DMS79 treated with DMSO at 0.1 percent for 48 hours (cell line): ENCODE data around the gene EPHA5.

Experiments used
- DNase-seq: peaks from one replicate; lab custom pipeline; 2025; lab: John Stamatoyannopoulos, UW

Gene EPHA5

GRCh38 chr4:65624651-65625050 lies 45.6 kb downstream of the EPHA5 start:
- DNase-seq: no peak

- DNase-seq: no peak
These were observed 46.8 kb downstream of the EPHA5 start for GRCh38 chr4:65623506-65623905.

GRCh38 chr4:65617416-65617815 lies 52.9 kb downstream of the EPHA5 start:
- no peak for DNase-seq

GRCh38 chr4:65604515-65604914 lies 65.8 kb downstream of the EPHA5 start:
- DNase-seq: no peak

GRCh38 chr4:65600656-65601055 lies 69.6 kb downstream of the EPHA5 start:
- DNase-seq: no peak

GRCh38 chr4:65599340-65599739 lies 70.9 kb downstream of the EPHA5 start:
- DNase-seq: no peak

GRCh38 chr4:65597697-65598096 lies 72.6 kb downstream of the EPHA5 start:
- DNase-seq: no peak

GRCh38 chr4:65592089-65592488 lies 78.2 kb downstream of the EPHA5 start:
- DNase-seq: no peak

GRCh38 chr4:65589921-65590320 lies 80.4 kb downstream of the EPHA5 start:
- DNase-seq: no peak

GRCh38 chr4:65589331-65589730 lies 81.0 kb downstream of the EPHA5 start:
- no peak for DNase-seq

- DNase-seq: no peak
These were observed 89.7 kb downstream of the EPHA5 start for GRCh38 chr4:65580551-65580950.

GRCh38 chr4:65566473-65566872 lies 103.8 kb downstream of the EPHA5 start:
- no peak for DNase-seq

GRCh38 chr4:65561164-65561563 lies 109.1 kb downstream of the EPHA5 start:
- no peak for DNase-seq

- DNase-seq: no peak
These were observed 111.0 kb downstream of the EPHA5 start for GRCh38 chr4:65559270-65559669.

- no peak for DNase-seq
These were observed 118.2 kb downstream of the EPHA5 start for GRCh38 chr4:65552057-65552456.

- DNase-seq: no peak
These were observed 119.8 kb downstream of the EPHA5 start for GRCh38 chr4:65550500-65550899.

GRCh38 chr4:65546882-65547416 lies 123.3 kb downstream of the EPHA5 start:
- DNase-seq: no peak

GRCh38 chr4:65538571-65538970 lies 131.7 kb downstream of the EPHA5 start:
- no peak for DNase-seq

- no peak for DNase-seq
These were observed 135.2 kb downstream of the EPHA5 start for GRCh38 chr4:65535113-65535512.

- no peak for DNase-seq
These were observed 148.6 kb downstream of the EPHA5 start for GRCh38 chr4:65521666-65522065.

GRCh38 chr4:65515646-65516045 lies 154.6 kb downstream of the EPHA5 start:
- no peak for DNase-seq

- no peak for DNase-seq
These were observed 159.3 kb downstream of the EPHA5 start for GRCh38 chr4:65510976-65511375.

GRCh38 chr4:65508168-65508567 lies 162.1 kb downstream of the EPHA5 start:
- DNase-seq: no peak

GRCh38 chr4:65502131-65502701 lies 168.1 kb downstream of the EPHA5 start:
- DNase-seq: no peak
